MCF 10A (cell line): ENCODE results near the gene BCAR3. TPM values are rescaled to one million over a fixed set of nuclear protein-coding genes. Genes with fewer than 3 reads are reported as not detected.
"Not testable (repeated sequence)": the region's sequence is repeated elsewhere in the genome, so short reads cannot be mapped to it uniquely, and the experiment has no call there.

Experiments used
- BruUV-seq: library from RNA; stranded (reverse); fragments of 400-500 nt; replicated peaks from 2 replicates; lab custom pipeline; 2021; lab: Mats Ljungman, UMichigan
- CTCF ChIA-PET: fragments of 300-600 bp; sonication (Branson Sonifier 250); formaldehyde crosslinking; extraction: SDS; loops from one replicate; lab custom pipeline; 2021; ENCODE audit warnings: antibody characterized with exemption, inconsistent platforms; lab: Yijun Ruan, JAX
- POLR2A ChIA-PET: fragments of 300-600, 350-650 bp; sonication (Branson Sonifier 250); formaldehyde crosslinking; extraction: SDS; loops from one replicate; lab custom pipeline; 2020; ENCODE audit warnings: antibody characterized with exemption, inconsistent platforms; lab: Yijun Ruan, JAX
- DNase-seq: peaks from one replicate; pipeline ENCODE4 v3.0.0-alpha.2; 2018; ENCODE audit not compliant: unreplicated experiment
- H3K27ac Mint-ChIP-seq: one replicate; pipeline ENCODE4 v1.8.0; 2022; ENCODE audit warnings: mild to moderate bottlenecking, low read depth, mixed read lengths; ENCODE audit not compliant: unreplicated experiment
- H3K27me3 Mint-ChIP-seq: one replicate; pipeline ENCODE4 v1.8.0; 2022; ENCODE audit warnings: mixed read lengths; ENCODE audit not compliant: insufficient read depth, unreplicated experiment
- H3K36me3 Mint-ChIP-seq: one replicate; pipeline ENCODE4 v1.8.0; 2022; ENCODE audit warnings: mild to moderate bottlenecking, moderate library complexity, mixed read lengths; ENCODE audit not compliant: insufficient read depth, unreplicated experiment
- H3K4me1 Mint-ChIP-seq: one replicate; pipeline ENCODE4 v1.8.0; 2022; ENCODE audit warnings: mixed read lengths; ENCODE audit not compliant: insufficient read depth, unreplicated experiment
- H3K4me3 Mint-ChIP-seq: one replicate; pipeline ENCODE4 v1.8.0; 2022; ENCODE audit warnings: mild to moderate bottlenecking, moderate library complexity, mixed read lengths; ENCODE audit not compliant: unreplicated experiment
- H3K9me3 Mint-ChIP-seq: one replicate; pipeline ENCODE4 v1.8.0; 2022; ENCODE audit warnings: mixed read lengths; ENCODE audit not compliant: unreplicated experiment
- CTCF ChIP-seq: fragments of 200-600 bp; IDR thresholded peaks from one replicate; pipeline ENCODE4 v1.8.0; 2022; ENCODE audit warnings: antibody characterized with exemption, mild to moderate bottlenecking; ENCODE audit not compliant: unreplicated experiment
- intact Hi-C: fragments of 100-400 bp; cut with micrococcal nuclease; formaldehyde crosslinking; loops from 2 replicates; pipeline ENCODE4 v1.14.1; 2022
- total RNA-seq: library from RNA; stranded (reverse); gene quantifications from 2 replicates; pipeline ENCODE4 v1.2.3, GENCODE V29; 2022

The BCAR3 gene
- total RNA-seq, 1 experiment from 2014 or later, result 130 TPM

GRCh38 chr1:93699503-93700168, 18.0 kb upstream of the BCAR3 start:
- Mint-ChIP-seq H3K4me3 (no peak overlapping the region), H3K27ac (peak overlapping the region; percentile 95), H3K9me3 (no peaks in the 10 kb centered on the region), H3K4me1 (peaks cover 26% of the 10 kb centered on the region), H3K27me3 (no peaks in the 10 kb centered on the region), H3K36me3 (no peaks in the 10 kb centered on the region)
- TF ChIP-seq CTCF, result no peak
- POLR2A ChIA-PET, result interaction anchor here (0.8 to 3.8 kb wide), 5 partner anchors 8 to 178 kb away, joined by 3 to 44 read pairs (median 4); partner anchors contain the start of gene BCAR3
- DNase-seq, result no peak
- CTCF ChIA-PET, result interaction anchor here (0.6 to 1.0 kb wide), 4 partner anchors 12 to 144 kb away, joined by 3 to 4 read pairs (median 3); no protein-coding TSS in a partner anchor
- no TSS peak for BruUV-seq
- intact Hi-C loops, result no loop called here

GRCh38 chr1:93699049-93699384, 17.4 kb upstream of the BCAR3 start:
- intact Hi-C loops, result no loop called here
- Mint-ChIP-seq H3K9me3 (no peaks in the 10 kb centered on the region), H3K36me3 (no peaks in the 10 kb centered on the region), H3K27ac (peak overlapping the region; percentile 95), H3K4me1 (peaks cover 24% of the 10 kb centered on the region), H3K27me3 (no peaks in the 10 kb centered on the region), H3K4me3 (no peak overlapping the region)
- no peak for TF ChIP-seq CTCF
- POLR2A ChIA-PET, result no interaction called here
- CTCF ChIA-PET, result interaction anchor here (0.7 to 1.0 kb wide), 2 partner anchors 103 to 145 kb away, joined by 3 read pairs; no protein-coding TSS in a partner anchor
- BruUV-seq, result no TSS peak
- DNase-seq, result no peak

GRCh38 chr1:93698329-93699048, 16.9 kb upstream of the BCAR3 start:
- POLR2A ChIA-PET, result interaction anchor here (0.7 kb wide), 1 partner anchor 83 kb away, joined by 3 read pairs; no protein-coding TSS in a partner anchor
- no peak for TF ChIP-seq CTCF
- Mint-ChIP-seq H3K27ac (peak overlapping the region; percentile 95), H3K27me3 (no peaks in the 10 kb centered on the region), H3K9me3 (no peaks in the 10 kb centered on the region), H3K4me3 (no peak overlapping the region), H3K36me3 (no peaks in the 10 kb centered on the region), H3K4me1 (peaks cover 19% of the 10 kb centered on the region)
- CTCF ChIA-PET, result interaction anchor here (0.7 kb wide), 1 partner anchor 104 kb away, joined by 3 read pairs; no protein-coding TSS in a partner anchor
- intact Hi-C loops, result no loop called here
- no TSS peak for BruUV-seq
- DNase-seq, result no peak

GRCh38 chr1:93697566-93697965, 15.9 kb upstream of the BCAR3 start:
- H3K36me3 Mint-ChIP-seq, BruUV-seq, H3K4me3 Mint-ChIP-seq, H3K9me3 Mint-ChIP-seq, H3K27me3 Mint-ChIP-seq, H3K27ac Mint-ChIP-seq, DNase-seq, intact Hi-C loops: not testable (repeated sequence)
- CTCF ChIA-PET, result interaction anchor here (0.8 to 1.5 kb wide), 2 partner anchors 58 to 147 kb away, joined by 3 to 5 read pairs; no protein-coding TSS in a partner anchor
- peaks cover 11% of the 10 kb centered on the region for H3K4me1 Mint-ChIP-seq
- POLR2A ChIA-PET, result interaction anchor here (0.6 kb wide), 1 partner anchor 28 kb away, joined by 3 read pairs; no protein-coding TSS in a partner anchor
